H1 (cell line): Measurements from ENCODE around the gene NOS1AP. TPM values are rescaled to one million over a fixed set of nuclear protein-coding genes. Genes with fewer than 3 reads are reported as not detected.

Source experiments
- CTCF ChIA-PET: fragments of 300-600 bp; sonication (Branson Sonifier 250); formaldehyde crosslinking; loops from one replicate; lab custom pipeline; 2021; ENCODE audit not compliant: partially characterized antibody; lab: Charles Lee
- POLR2A ChIA-PET: fragments of 300-600 bp; sonication (Branson Sonifier 250); formaldehyde crosslinking; loops from one replicate; lab custom pipeline; 2021; ENCODE audit warnings: inconsistent platforms; ENCODE audit not compliant: partially characterized antibody; lab: Charles Lee
- DNase-seq, 2 experiments: peaks; one replicate each; pipeline versions ENCODE4 v3.0.0 to v3.0.0-alpha.2; 2010 to 2022; ENCODE audit warnings: low spot score in 2 of 2, low read depth in 1 of 2, mixed read lengths in 1 of 2
- FAIRE-seq: peaks from 2 replicates; lab custom pipeline; 2011; peaks lifted over from hg19 to GRCh38; lab: Jason Lieb, UNC
- H2AFZ ChIP-seq: 2 replicates; pipeline ENCODE4 v1.8.1; 2012; ENCODE audit warnings: low read length, inconsistent platforms
- H2AK5ac ChIP-seq: 2 replicates; pipeline ENCODE4 v1.6.1; 2013; ENCODE audit warnings: low read depth, low read length
- H2BK120ac ChIP-seq: replicated peaks from 2 replicates; pipeline ENCODE3; 2013; ENCODE audit warnings: low read depth, low read length, inconsistent platforms
- H2BK12ac ChIP-seq: 2 replicates; pipeline ENCODE4 v1.6.1; 2013; ENCODE audit warnings: low read depth, low read length
- H2BK15ac ChIP-seq: 2 replicates; pipeline ENCODE4 v1.6.1; 2013; ENCODE audit warnings: low read length
- H2BK20ac ChIP-seq: 2 replicates; pipeline ENCODE4 v1.6.1; 2013; ENCODE audit warnings: low read length
- H2BK5ac ChIP-seq: 2 replicates; pipeline ENCODE4 v1.6.1; 2013; ENCODE audit warnings: low read depth, low read length
- H3K14ac ChIP-seq: 2 replicates; pipeline ENCODE4 v1.6.1; 2013; ENCODE audit warnings: inconsistent platforms; ENCODE audit not compliant: insufficient read length
- H3K18ac ChIP-seq: 2 replicates; pipeline ENCODE4 v1.6.1; 2013; ENCODE audit warnings: low read length; ENCODE audit errors: extremely low read depth
- H3K23ac ChIP-seq: 2 replicates; pipeline ENCODE4 v1.6.1; 2013; ENCODE audit warnings: inconsistent platforms; ENCODE audit not compliant: insufficient read length
- H3K23me2 ChIP-seq: 2 replicates; pipeline ENCODE4 v1.6.1; 2013; ENCODE audit warnings: low read depth, low read length
- H3K27ac ChIP-seq: 2 replicates; pipeline ENCODE4 v1.6.1; 2011; ENCODE audit warnings: low read depth, low read length, inconsistent platforms
- H3K27me3 ChIP-seq, 4 experiments: replicated peaks in 1 of 4; 1 replicate in 1 of 4; 2 replicates in 3 of 4; pipeline versions ENCODE4 v1.6.1 to v1.8.1; 2011 to 2013; ENCODE audit warnings: low read length in 3 of 4, mild to moderate bottlenecking in 3 of 4, inconsistent platforms in 2 of 4, mixed read lengths in 2 of 4, moderate library complexity in 1 of 4; ENCODE audit not compliant: control insufficient read depth in 3 of 4, insufficient read depth in 3 of 4; ENCODE audit errors: extremely low read depth in 1 of 4
- H3K36me3 ChIP-seq, 4 experiments: 2 replicates each; pipeline versions ENCODE4 v1.6.1 to v1.8.1; 2011 to 2013; ENCODE audit warnings: mild to moderate bottlenecking in 4 of 4, low read length in 3 of 4, moderate library complexity in 2 of 4, control low read depth in 1 of 4, inconsistent platforms in 1 of 4; ENCODE audit not compliant: insufficient read depth in 4 of 4, control insufficient read depth in 2 of 4
- H3K4ac ChIP-seq: replicated peaks from 2 replicates; pipeline ENCODE3; 2013; ENCODE audit warnings: low read length, low read depth, mixed read lengths, inconsistent platforms; ENCODE audit not compliant: insufficient read length
- H3K4me1 ChIP-seq, 4 experiments: replicated peaks in 1 of 4; 1 replicate in 1 of 4; 2 replicates in 3 of 4; pipeline versions ENCODE4 v1.6.1 to v1.8.1; 2011 to 2013; ENCODE audit warnings: low read length in 3 of 4, inconsistent platforms in 2 of 4, mixed read lengths in 1 of 4; ENCODE audit not compliant: insufficient read depth in 4 of 4, control insufficient read depth in 3 of 4
- H3K4me2 ChIP-seq, 2 experiments: 2 replicates each; pipeline versions ENCODE4 v1.6.1 to v1.8.1; 2011 to 2013; ENCODE audit warnings: low read depth in 2 of 2, low read length in 2 of 2, control low read depth in 1 of 2, inconsistent platforms in 1 of 2, mild to moderate bottlenecking in 1 of 2; ENCODE audit not compliant: insufficient read depth in 1 of 2
- H3K4me3 ChIP-seq, 4 experiments: fragments of 200-600, 300-600 bp in 1 of 4; sonication (generic), shearing (Covaris generic), sonication (Bioruptor Twin) in 1 of 4; 2 replicates each; pipeline versions ENCODE4 v1.5.1 to v1.8.1; 2011 to 2016; ENCODE audit warnings: low read length in 4 of 4, low read depth in 3 of 4, control low read depth in 2 of 4, inconsistent platforms in 2 of 4, mild to moderate bottlenecking in 2 of 4, mixed read lengths in 1 of 4, moderate library complexity in 1 of 4; ENCODE audit not compliant: insufficient read depth in 2 of 4; ENCODE audit errors: extremely low read depth in 1 of 4
- H3K56ac ChIP-seq: replicated peaks from 2 replicates; pipeline ENCODE3; 2013; ENCODE audit warnings: low read depth, mild to moderate bottlenecking, mixed read lengths, low read length, inconsistent platforms; ENCODE audit not compliant: insufficient read length
- H3K79me1 ChIP-seq: 2 replicates; pipeline ENCODE4 v1.6.1; 2013; ENCODE audit warnings: low read depth, low read length, control low read depth
- H3K79me2 ChIP-seq, 2 experiments: 2 replicates each; pipeline versions ENCODE4 v1.6.1 to v1.8.1; 2012 to 2013; ENCODE audit warnings: low read length in 2 of 2, mild to moderate bottlenecking in 2 of 2, inconsistent platforms in 1 of 2; ENCODE audit not compliant: insufficient read depth in 2 of 2, control insufficient read depth in 1 of 2
- H3K9ac ChIP-seq, 4 experiments: replicated peaks in 1 of 4; 1 replicate in 1 of 4; 2 replicates in 3 of 4; pipeline versions ENCODE4 v1.6.1 to v1.8.1; 2011 to 2013; ENCODE audit warnings: low read depth in 3 of 4, low read length in 3 of 4, control low read depth in 2 of 4, mild to moderate bottlenecking in 2 of 4, moderate library complexity in 2 of 4, inconsistent platforms in 1 of 4; ENCODE audit errors: extremely low read depth in 1 of 4
- H3K9me3 ChIP-seq, 2 experiments: 2 replicates each; pipeline versions ENCODE4 v1.6.1 to v1.8.1; 2012 to 2013; ENCODE audit warnings: mild to moderate bottlenecking in 2 of 2, moderate library complexity in 2 of 2, control low read depth in 1 of 2, inconsistent platforms in 1 of 2, low read depth in 1 of 2, low read length in 1 of 2, mixed read lengths in 1 of 2; ENCODE audit not compliant: insufficient read depth in 2 of 2
- H4K20me1 ChIP-seq, 2 experiments: replicated peaks in 1 of 2; 2 replicates each; pipeline versions ENCODE3 to v1.8.1; 2011 to 2013; ENCODE audit warnings: inconsistent platforms in 2 of 2, low read length in 2 of 2, mild to moderate bottlenecking in 1 of 2; ENCODE audit not compliant: insufficient read depth in 2 of 2, control insufficient read depth in 1 of 2
- H4K5ac ChIP-seq: 2 replicates; pipeline ENCODE4 v1.6.1; 2013; ENCODE audit warnings: low read length, low read depth, mixed read lengths, inconsistent platforms; ENCODE audit not compliant: insufficient read length
- H4K8ac ChIP-seq: 2 replicates; pipeline ENCODE4 v1.8.0; 2013; ENCODE audit warnings: mild to moderate bottlenecking, moderate library complexity, low read length, inconsistent platforms; ENCODE audit not compliant: insufficient read depth; ENCODE audit errors: extremely low read depth
- H4K91ac ChIP-seq: replicated peaks from 2 replicates; pipeline ENCODE3; 2013; ENCODE audit warnings: low read length, mixed read lengths, inconsistent platforms; ENCODE audit not compliant: insufficient read length
- ASH2L ChIP-seq: fragments of 200-600, 300-600 bp; sonication (generic); IDR thresholded peaks from one replicate; pipeline ENCODE4 v1.7.1; 2017; ENCODE audit warnings: low read length
- ATF2 ChIP-seq: IDR thresholded peaks from 2 replicates; pipeline ENCODE4 v1.6.1; 2012; ENCODE audit warnings: low read length, inconsistent platforms
- BRCA1 ChIP-seq: IDR thresholded peaks from 2 replicates; pipeline ENCODE4 v1.6.1; 2012; ENCODE audit warnings: low read depth, low read length, improper control_type of control experiment
- CBX5 ChIP-seq: fragments of 300-800, 300-1000 bp; sonication (generic); IDR thresholded peaks from 2 replicates; pipeline ENCODE4 v1.7.1; 2016; ENCODE audit warnings: antibody characterized with exemption, low read length, low read depth
- EGR1 ChIP-seq: IDR thresholded peaks from 2 replicates; pipeline ENCODE4 v1.6.1; 2011; ENCODE audit warnings: low read depth, low read length, borderline replicate concordance
- GABPA ChIP-seq: IDR thresholded peaks from 2 replicates; pipeline ENCODE4 v1.6.1; 2011; ENCODE audit warnings: mild to moderate bottlenecking, low read length, moderate library complexity, borderline replicate concordance; ENCODE audit not compliant: insufficient read depth
- HDAC2 ChIP-seq, 2 experiments: fragments of 300-600 bp in 1 of 2; sonication (generic) in 1 of 2; IDR thresholded peaks; 2 replicates each; pipeline ENCODE4 v1.6.1; 2011 to 2012; ENCODE audit warnings: low read depth in 2 of 2, low read length in 2 of 2, mild to moderate bottlenecking in 2 of 2, moderate library complexity in 2 of 2, borderline replicate concordance in 1 of 2, inconsistent platforms in 1 of 2
- MAX ChIP-seq: IDR thresholded peaks from 2 replicates; pipeline ENCODE4 v1.6.1; 2012; ENCODE audit warnings: inconsistent platforms
- POU5F1 ChIP-seq: IDR thresholded peaks from 2 replicates; pipeline ENCODE4 v1.6.1; 2011; ENCODE audit warnings: low read depth, mild to moderate bottlenecking, low read length, moderate library complexity
- RBBP5 ChIP-seq: IDR thresholded peaks from 2 replicates; pipeline ENCODE4 v1.7.1; 2012; ENCODE audit warnings: low read depth, mild to moderate bottlenecking, inconsistent platforms, low read length, moderate library complexity, borderline replicate concordance
- SP1 ChIP-seq: IDR thresholded peaks from 2 replicates; pipeline ENCODE4 v1.6.1; 2011; ENCODE audit warnings: low read depth, low read length
- TAF7 ChIP-seq: optimal IDR thresholded peaks from 2 replicates; pipeline ENCODE3; 2011; ENCODE audit warnings: low read depth, mild to moderate bottlenecking, inconsistent platforms, low read length, moderate library complexity, borderline replicate concordance
- WGBS, 2 experiments: shearing (Covaris generic) in 1 of 2; methylation state at CpG; one replicate each; pipeline versions ENCODE4 v1.1.6 to v1.1.7; 2013 to 2015; ENCODE audit warnings: low lambda C conversion rate in 2 of 2, mixed read lengths in 2 of 2, inconsistent platforms in 1 of 2, low coverage in 1 of 2, missing lambda C conversion rate in 1 of 2; ENCODE audit not compliant: insufficient replicate concordance in 2 of 2, insufficient coverage in 1 of 2, insufficient read length in 1 of 2; ENCODE audit errors: extremely low coverage in 1 of 2, missing lambda C conversion rate in 1 of 2; 5-methylcytosine and 5-hydroxymethylcytosine counted together
- polyA plus RNA-seq, 7 experiments: library from polyadenylated mRNA; depleted of rRNA in 3 of 7; stranded (reverse) in 5 of 7; unstranded in 2 of 7; fragments of >200 nt in 5 of 7; fragments of 200-250 nt in 2 of 7; gene quantifications; 1 replicate in 5 of 7; 2 replicates in 1 of 7; 4 replicates in 1 of 7; pipeline versions ENCODE4 v1.2.1 to v1.2.3, GENCODE V29; 2011 to 2013; ENCODE audit warnings: missing spikeins in 2 of 7, mixed read lengths in 2 of 7
- total RNA-seq: library from RNA; stranded (reverse); fragmentation: NEBNext Ultra II Directional; extraction: Animal tissue kit (Norgen Biotek cat#: 25700); gene quantifications from 2 replicates; pipeline ENCODE4 v1.2.1, GENCODE V29; 2021

NOS1AP gene
- total and polyA plus RNA-seq, 2 of the 8 experiments (the other 6 are each of a cell fraction or from before 2014, with no cell fraction given), result 2.4 to 12.1 TPM

GRCh38 chr1:162222014-162222413 is 152.5 kb downstream of the NOS1AP start:
- Histone ChIP-seq H3K79me1 (no peaks in the 10 kb centered on the region; the same call in 1 of the 2 replicates), H2BK120ac (no peak overlapping the region), H3K4me1 (peaks cover 0 to 18% (median 14%) of the 10 kb centered on the region in 4 experiments; a peak in 6 of 7 replicates), H3K18ac (no peak overlapping the region), H3K4me2 (no peak overlapping the region), H3K27ac (no peak overlapping the region), H4K5ac (no peak overlapping the region), H3K4me3 (no peak overlapping the region), H3K23me2 (no peaks in the 10 kb centered on the region; the same call in 1 of the 2 replicates), H2BK20ac (no peak overlapping the region), H4K8ac (no peak overlapping the region), H2BK5ac (no peak overlapping the region), H3K4ac (no peak overlapping the region), H3K27me3 (0 out of 7 replicates have a peak, but pooled peaks cover 0 to 3% (median 0%) of the 10 kb centered on the region in 4 experiments), H3K56ac (no peak overlapping the region), H3K79me2 (peaks cover 0 to 33% of the 10 kb centered on the region in 2 experiments; a peak in 2 of 4 replicates), H4K91ac (no peak overlapping the region), H2AK5ac (no peak overlapping the region), H4K20me1 (no peaks in the 10 kb centered on the region), H3K9me3 (no peaks in the 10 kb centered on the region), H2AFZ (no peak overlapping the region), H3K9ac (no peak overlapping the region), H3K36me3 (no peaks in the 10 kb centered on the region), H3K14ac (no peak overlapping the region), H2BK15ac (no peak overlapping the region), H3K23ac (no peak overlapping the region), H2BK12ac (no peak overlapping the region)
- no peak for DNase-seq
- FAIRE-seq, result no peak
- ChIA-PET CTCF (interaction anchor here (0.8 to 1.3 kb wide), 4 partner anchors 10 to 135 kb away, joined by 3 to 4 read pairs (median 4); no protein-coding TSS in a partner anchor), POLR2A (no interaction called here)
- 78% methylated on average over 5 of the region's 5 CpGs; no CpG with 5 or more reads in 1 of the 2 experiments for WGBS, 2 experiments
- TF ChIP-seq ASH2L (no peak), SP1 (no peak), BRCA1 (no peak), GABPA (no peak), RBBP5 (no peak), CBX5 (no peak), EGR1 (no peak), ATF2 (no peak), POU5F1 (no peak), HDAC2 (IDR thresholded peaks at IDR 0.05; ENCODE audit: borderline replicate concordance in 1 of 2, low read depth in 2 of 2, low read length in 2 of 2) (no peak), TAF7 (no peak), MAX (no peak)
